CD4-positive, alpha-beta T cell (primary cell): ENCODE data around the gene LRP1B. TPM values are rescaled to one million over a fixed set of nuclear protein-coding genes. Genes with fewer than 3 reads are reported as not detected.

Source experiments
- ATAC-seq: fragments of 200-7000 bp; cut with Tn5 transposase; one replicate; pipeline ENCODE4 v1.10.0; 2022; ENCODE audit warnings: mild to moderate bottlenecking; ENCODE audit not compliant: poor library complexity
- CTCF ChIA-PET: fragments of 350-600 bp; sonication (Branson Sonifier 250); formaldehyde crosslinking; loops from one replicate; lab custom pipeline; 2021; ENCODE audit warnings: antibody characterized with exemption, inconsistent platforms; lab: Charles Lee
- POLR2A ChIA-PET: fragments of 350-600 bp; sonication (Branson Sonifier 250); formaldehyde crosslinking; loops from one replicate; lab custom pipeline; 2021; ENCODE audit warnings: antibody characterized with exemption, inconsistent platforms; lab: Charles Lee
- DNase-seq, 14 experiments: peaks; one replicate each; pipeline ENCODE4 v3.0.0-alpha.2; 2013 to 2020; ENCODE audit warnings: mixed read lengths in 2 of 14
- H3K27ac ChIP-seq, 2 donors: one replicate each; pipeline versions ENCODE4 v1.5.1 to v1.7.0; 2013; ENCODE audit warnings: low read length in 2 of 2, low read depth in 1 of 2, mild to moderate bottlenecking in 1 of 2
- H3K27me3 ChIP-seq, 2 experiments: 1 replicate in 1 of 2; 2 replicates in 1 of 2; pipeline versions ENCODE4 v1.6.1 to v1.7.0; 2013; ENCODE audit warnings: low read length in 2 of 2, control low read depth in 1 of 2, mild to moderate bottlenecking in 1 of 2, moderate library complexity in 1 of 2; ENCODE audit not compliant: insufficient read depth in 2 of 2, control insufficient read depth in 1 of 2
- H3K36me3 ChIP-seq: one replicate; pipeline ENCODE4 v1.6.1; 2013; ENCODE audit warnings: low read length, control low read depth; ENCODE audit not compliant: insufficient read depth
- H3K4me1 ChIP-seq: one replicate; pipeline ENCODE4 v1.6.1; 2013; ENCODE audit warnings: low read length, control low read depth; ENCODE audit not compliant: insufficient read depth
- H3K4me3 ChIP-seq: one replicate; pipeline ENCODE4 v1.5.1; 2013; ENCODE audit warnings: mild to moderate bottlenecking, low read length, moderate library complexity
- H3K9me3 ChIP-seq, 2 experiments: 1 replicate in 1 of 2; 2 replicates in 1 of 2; pipeline versions ENCODE4 v1.6.1 to v1.7.0; 2013; ENCODE audit warnings: low read length in 2 of 2, mild to moderate bottlenecking in 2 of 2, control low read depth in 1 of 2, moderate library complexity in 1 of 2; ENCODE audit not compliant: control insufficient read depth in 1 of 2, insufficient read depth in 1 of 2
- H3K27ac Mint-ChIP-seq: one replicate; pipeline ENCODE4 v1.8.0; 2020; ENCODE audit warnings: mixed read lengths
- H3K27me3 Mint-ChIP-seq: one replicate; pipeline ENCODE4 v1.8.0; 2021; ENCODE audit warnings: mixed read lengths
- H3K36me3 Mint-ChIP-seq: one replicate; pipeline ENCODE4 v1.8.0; 2021; ENCODE audit warnings: low read depth, mixed read lengths
- H3K4me1 Mint-ChIP-seq: one replicate; pipeline ENCODE4 v1.8.0; 2021; ENCODE audit warnings: low read depth, mixed read lengths
- H3K4me3 Mint-ChIP-seq: one replicate; pipeline ENCODE4 v1.8.0; 2020; ENCODE audit warnings: mild to moderate bottlenecking, mixed read lengths
- H3K9me3 Mint-ChIP-seq: one replicate; pipeline ENCODE4 v1.8.0; 2020; ENCODE audit warnings: mixed read lengths
- CTCF ChIP-seq: fragments of 200-600 bp; IDR thresholded peaks from one replicate; pipeline ENCODE4 v1.8.0; 2022; ENCODE audit warnings: antibody characterized with exemption, mild to moderate bottlenecking
- intact Hi-C, 2 experiments: fragments of 100-400 bp; cut with DNase I in 1 of 2; cut with micrococcal nuclease in 1 of 2; formaldehyde crosslinking; loops; one replicate each; pipeline versions ENCODE4 v1.15.1 to v1.9.0; 2023 to 2025; cut with DNase I, micrococcal nuclease
- total RNA-seq, 174 experiments: library from RNA in 2 of 174; stranded (reverse) in 2 of 174; gene quantifications; one replicate each; pipeline ENCODE4 v1.2.3 and lab custom pipeline; 2021 to 2026

LRP1B gene
- total RNA-seq, 2 experiments from 2014 or later = not detected

GRCh38 chr2:140683658-140684057 is 1447.2 kb downstream of the LRP1B start:
- Mint-ChIP-seq H3K4me1 (no peaks in the 10 kb centered on the region), H3K27ac (no peak overlapping the region), H3K27me3 (no peaks in the 10 kb centered on the region), H3K9me3 (peaks cover 4% of the 10 kb centered on the region), H3K36me3 (no peaks in the 10 kb centered on the region), H3K4me3 (no peak overlapping the region)
- no peak overlapping the region for H3K4me3 ChIP-seq
- no peaks in the 10 kb centered on the region for H3K27me3 ChIP-seq
- intact Hi-C loops = no loop called here
- no peaks in the 10 kb centered on the region for H3K36me3 ChIP-seq
- CTCF ChIA-PET = no interaction called here
- no peak for TF ChIP-seq CTCF
- ATAC-seq = no peak
- no peak overlapping the region for H3K27ac ChIP-seq
- H3K4me1 ChIP-seq = no peaks in the 10 kb centered on the region
- peaks cover 0 to 8% of the 10 kb centered on the region in 2 experiments for H3K9me3 ChIP-seq
- no peak for DNase-seq
- POLR2A ChIA-PET = no interaction called here

- Mint-ChIP-seq H3K9me3 (peaks cover 5% of the 10 kb centered on the region), H3K27ac (no peak overlapping the region), H3K4me3 (no peak overlapping the region), H3K27me3 (no peaks in the 10 kb centered on the region), H3K4me1 (no peaks in the 10 kb centered on the region), H3K36me3 (no peaks in the 10 kb centered on the region)
- intact Hi-C loops = no loop called here
- Histone ChIP-seq H3K9me3 (peaks cover 0 to 8% of the 10 kb centered on the region in 2 experiments), H3K27me3 (no peaks in the 10 kb centered on the region), H3K4me1 (no peaks in the 10 kb centered on the region), H3K27ac (no peak overlapping the region), H3K4me3 (no peak overlapping the region), H3K36me3 (no peaks in the 10 kb centered on the region)
- TF ChIP-seq CTCF = no peak
- no peak for ATAC-seq
- ChIA-PET POLR2A (no interaction called here), CTCF (no interaction called here)
- DNase-seq = no peak
These were observed 1450.0 kb downstream of the LRP1B start for GRCh38 chr2:140680862-140681261.

- POLR2A ChIA-PET = no interaction called here
- intact Hi-C loops = no loop called here
These were observed 1451.1 kb downstream of the LRP1B start for GRCh38 chr2:140679752-140680151.

More at GRCh38 chr2:140679752-140680151, 1451.1 kb downstream of the LRP1B start:
- TF ChIP-seq CTCF = no peak
- Histone ChIP-seq H3K4me1 (no peaks in the 10 kb centered on the region), H3K36me3 (no peaks in the 10 kb centered on the region), H3K4me3 (no peak overlapping the region), H3K27ac (no peak overlapping the region), H3K27me3 (no peaks in the 10 kb centered on the region), H3K9me3 (peaks cover 0 to 8% of the 10 kb centered on the region in 2 experiments)
- CTCF ChIA-PET = no interaction called here
- ATAC-seq (no peak), DNase-seq (no peak)
- H3K27me3 Mint-ChIP-seq = no peaks in the 10 kb centered on the region
- H3K9me3 Mint-ChIP-seq = peaks cover 7% of the 10 kb centered on the region
- no peak overlapping the region for H3K4me3 Mint-ChIP-seq
- H3K4me1 Mint-ChIP-seq = no peaks in the 10 kb centered on the region
- no peaks in the 10 kb centered on the region for H3K36me3 Mint-ChIP-seq
- no peak overlapping the region for H3K27ac Mint-ChIP-seq
